GM12878 (cell line): Measurements from ENCODE around the gene SLC20A1. TPM values are rescaled to one million over a fixed set of nuclear protein-coding genes. Genes with fewer than 3 reads are reported as not detected.

Source experiments
- ATAC-seq: fragments of 200-7000 bp; cut with Tn5 transposase; 3 replicates; pipeline ENCODE4 v1.9.1; 2020; ENCODE audit warnings: mild to moderate bottlenecking, moderate library complexity
- BruUV-seq: library from RNA; stranded (reverse); fragments of 400-500 nt; replicated peaks from 2 replicates; lab custom pipeline; 2021; lab: Mats Ljungman, UMichigan
- CTCF ChIA-PET: fragments of 300-600 bp; sonication (Branson Sonifier 250); formaldehyde crosslinking; extraction: SDS; loops from one replicate; lab custom pipeline; 2021; ENCODE audit warnings: inconsistent platforms; lab: Yijun Ruan, JAX
- POLR2A ChIA-PET: fragments of 350-600 bp; formaldehyde crosslinking; extraction: SDS; loops from one replicate; lab custom pipeline; 2021; ENCODE audit warnings: inconsistent platforms; lab: Charles Lee
- RAD21 ChIA-PET: fragments of 300-600 bp; sonication (Branson Sonifier 250); formaldehyde crosslinking; loops from one replicate; lab custom pipeline; 2023; ENCODE audit warnings: antibody characterized with exemption; ENCODE audit not compliant: unreplicated experiment; lab: Charles Lee
- SMC1A ChIA-PET: fragments of 300-600 bp; sonication (Branson Sonifier 250); formaldehyde crosslinking; loops from one replicate; lab custom pipeline; 2023; ENCODE audit not compliant: unreplicated experiment, uncharacterized antibody; lab: Charles Lee
- DNase-seq: peaks from one replicate; pipeline ENCODE4 v3.0.0-alpha.2; 2011; ENCODE audit warnings: low read depth, low spot score
- FAIRE-seq: peaks from 3 replicates; lab custom pipeline; 2011; peaks lifted over from hg19 to GRCh38; lab: Jason Lieb, UNC
- H2AFZ ChIP-seq: 2 replicates; pipeline ENCODE4 v1.6.0; 2011; ENCODE audit warnings: low read depth, low read length, control low read depth; ENCODE audit not compliant: control insufficient read depth
- H3K27ac ChIP-seq: 2 replicates; pipeline ENCODE4 v1.5.1; 2011; ENCODE audit warnings: control low read depth; ENCODE audit not compliant: control insufficient read depth, insufficient read depth
- H3K27me3 ChIP-seq, 2 experiments: replicated peaks in 1 of 2; 2 replicates each; pipeline versions ENCODE4 v1.6.0 to v1.6.1; 2011; ENCODE audit warnings: low read length in 1 of 2; ENCODE audit not compliant: control insufficient read depth in 2 of 2, insufficient read depth in 2 of 2
- H3K36me3 ChIP-seq, 2 experiments: 2 replicates each; pipeline ENCODE4 v1.5.1; 2011; ENCODE audit warnings: low read length in 1 of 2; ENCODE audit not compliant: control insufficient read depth in 2 of 2, insufficient read depth in 2 of 2
- H3K4me1 ChIP-seq: 2 replicates; pipeline ENCODE4 v1.6.1; 2011; ENCODE audit warnings: mild to moderate bottlenecking, low read length, moderate library complexity, mixed read lengths; ENCODE audit not compliant: control insufficient read depth, insufficient read depth
- H3K4me2 ChIP-seq: 2 replicates; pipeline ENCODE4 v1.6.0; 2011; ENCODE audit warnings: control low read depth; ENCODE audit not compliant: control insufficient read depth, insufficient read depth
- H3K4me3 ChIP-seq: fragments of 200-600 bp; sonication (generic); 2 replicates; pipeline ENCODE4 v1.5.1; 2016
- H3K79me2 ChIP-seq: 2 replicates; pipeline ENCODE4 v1.6.0; 2011; ENCODE audit warnings: low read length; ENCODE audit not compliant: control insufficient read depth, insufficient read depth
- H3K9ac ChIP-seq: 2 replicates; pipeline ENCODE4 v1.8.0; 2011; ENCODE audit warnings: low read length, control low read depth, mixed read lengths; ENCODE audit not compliant: control insufficient read depth, insufficient read depth
- H3K9me3 ChIP-seq: replicated peaks from 3 replicates; pipeline ENCODE4 v1.5.1; 2011; ENCODE audit warnings: mild to moderate bottlenecking, low read length; ENCODE audit not compliant: control insufficient read depth, insufficient read depth
- H4K20me1 ChIP-seq: 2 replicates; pipeline ENCODE4 v1.6.0; 2011; ENCODE audit not compliant: control insufficient read depth, insufficient read depth
- CHD1 ChIP-seq: IDR thresholded peaks from 2 replicates; pipeline ENCODE4 v1.6.1; 2012; ENCODE audit warnings: low read depth, low read length, improper control_type of control experiment
- KDM1A ChIP-seq: fragments of 200-600 bp; sonication (generic); IDR thresholded peaks from 2 replicates; pipeline ENCODE4 v1.6.1; 2016; ENCODE audit warnings: borderline replicate concordance
- RFX5 ChIP-seq: IDR thresholded peaks from 2 replicates; pipeline ENCODE4 v1.6.1; 2011; ENCODE audit warnings: low read depth, low read length, improper control_type of control experiment
- in situ Hi-C: fragments of 300-500 bp; cut with MboI; formaldehyde crosslinking; loops from 9 replicates; pipeline ENCODE4 v1.14.3; 2018; ENCODE audit warnings: mixed read lengths
- intact Hi-C: fragments of 100-400 bp; cut with micrococcal nuclease; formaldehyde crosslinking; loops from one replicate; pipeline ENCODE4 v1.14.2; 2022; ENCODE audit not compliant: unreplicated experiment
- polyA plus RNA-seq, 11 experiments: library from polyadenylated mRNA; depleted of rRNA in 4 of 11; unstranded in 6 of 11; stranded (reverse) in 5 of 11; fragments of >200 nt; fragmentation: Nextera tagmentation in 4 of 11; fragmentation: Illumina TruSeq in 1 of 11; extraction: Ambion mirVana in 4 of 11; extraction: Trizol in 1 of 11; gene quantifications; 1 replicate in 1 of 11; 2 replicates in 10 of 11; pipeline versions ENCODE4 v1.2.1 to v1.2.3, GENCODE V29; 2011 to 2016; ENCODE audit warnings: inconsistent platforms in 2 of 11, missing spikeins in 2 of 11, low read depth in 1 of 11
- total RNA-seq, 4 experiments: library from RNA; depleted of rRNA in 3 of 4; stranded (reverse); fragments of >200 nt in 3 of 4; fragmentation: Illumina TruSeq in 1 of 4; extraction: Trizol in 1 of 4; gene quantifications; 2 replicates each; pipeline versions ENCODE4 v1.2.1 to v1.2.3, GENCODE V29; 2013 to 2021
- TF ChIP-seq, protein P1 (sequence below): fragments of 450-650 bp; IDR thresholded peaks from 2 replicates; pipeline ENCODE4 v1.6.1; 2017; ENCODE audit warnings: mild to moderate bottlenecking, low read depth, inconsistent platforms; ENCODE audit not compliant: poor library complexity, severe bottlenecking

The SLC20A1 gene
- total and polyA plus RNA-seq, 10 of the 15 experiments (the other 5 are each of a cell fraction or from before 2014, with no cell fraction given): 21.2 to 59.1 (median 43.2) TPM

DNA sequence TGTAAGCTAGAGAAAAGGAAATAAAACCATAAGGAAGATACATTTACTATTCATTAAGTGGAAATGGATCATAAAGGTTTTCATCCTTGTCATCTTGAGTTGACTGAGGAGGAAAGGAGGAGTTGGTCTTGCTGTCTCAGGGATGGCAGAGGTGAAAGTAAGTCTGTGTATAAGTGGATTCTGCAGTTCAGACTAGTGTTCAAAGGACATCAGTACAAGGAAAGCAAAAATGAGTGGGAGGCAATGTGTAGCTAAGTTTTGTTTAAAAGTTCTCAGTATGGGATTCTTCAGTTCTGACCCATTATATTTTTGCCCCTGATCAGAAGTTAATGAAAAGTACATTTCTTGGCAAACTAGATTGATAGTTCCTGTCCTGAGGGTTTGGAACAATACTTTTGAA, 18.9 kb downstream of the SLC20A1 start:
- peaks cover 2 to 19% of the 10 kb centered on the region in 2 experiments for H3K36me3 ChIP-seq

More for the DNA sequence above, 18.9 kb downstream of the SLC20A1 start:
- Histone ChIP-seq H3K4me2 (no peak overlapping the region), H3K27ac (no peak overlapping the region)
- DNase-seq: no peak
- ChIA-PET SMC1A (interaction anchor here (0.6 to 3.7 kb wide), 4 partner anchors 8 to 61 kb away, joined by 3 to 14 read pairs (median 4); no protein-coding TSS in a partner anchor), CTCF (interaction anchor here (1.2 to 1.7 kb wide), 3 partner anchors 19 to 27 kb away, joined by 4 to 5 read pairs (median 5); no protein-coding TSS in a partner anchor)
- no TSS peak for BruUV-seq
- TF ChIP-seq RFX5: no peak
- no peak for TF ChIP-seq KDM1A
- TF ChIP-seq, protein P1, sequence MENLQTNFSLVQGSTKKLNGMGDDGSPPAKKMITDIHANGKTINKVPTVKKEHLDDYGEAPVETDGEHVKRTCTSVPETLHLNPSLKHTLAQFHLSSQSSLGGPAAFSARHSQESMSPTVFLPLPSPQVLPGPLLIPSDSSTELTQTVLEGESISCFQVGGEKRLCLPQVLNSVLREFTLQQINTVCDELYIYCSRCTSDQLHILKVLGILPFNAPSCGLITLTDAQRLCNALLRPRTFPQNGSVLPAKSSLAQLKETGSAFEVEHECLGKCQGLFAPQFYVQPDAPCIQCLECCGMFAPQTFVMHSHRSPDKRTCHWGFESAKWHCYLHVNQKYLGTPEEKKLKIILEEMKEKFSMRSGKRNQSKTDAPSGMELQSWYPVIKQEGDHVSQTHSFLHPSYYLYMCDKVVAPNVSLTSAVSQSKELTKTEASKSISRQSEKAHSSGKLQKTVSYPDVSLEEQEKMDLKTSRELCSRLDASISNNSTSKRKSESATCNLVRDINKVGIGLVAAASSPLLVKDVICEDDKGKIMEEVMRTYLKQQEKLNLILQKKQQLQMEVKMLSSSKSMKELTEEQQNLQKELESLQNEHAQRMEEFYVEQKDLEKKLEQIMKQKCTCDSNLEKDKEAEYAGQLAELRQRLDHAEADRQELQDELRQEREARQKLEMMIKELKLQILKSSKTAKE: no peak
- no peak for TF ChIP-seq CHD1
- TF ChIP-seq, all 136 proteins: peak for 0
- RAD21 ChIA-PET: no interaction called here
- H3K27me3 ChIP-seq: no peaks in the 10 kb centered on the region
- no peak overlapping the region for H3K4me3 ChIP-seq
- no peak for ATAC-seq
- H3K9me3 ChIP-seq: no peaks in the 10 kb centered on the region
- in situ Hi-C loops: no loop called here
- H3K4me1 ChIP-seq: no peaks in the 10 kb centered on the region
- intact Hi-C loops: no loop called here
- H4K20me1 ChIP-seq: no peaks in the 10 kb centered on the region
- FAIRE-seq: no peak
- POLR2A ChIA-PET: no interaction called here
- no peak overlapping the region for H2AFZ ChIP-seq
- H3K79me2 ChIP-seq: peaks cover 3% of the 10 kb centered on the region
- no peak overlapping the region for H3K9ac ChIP-seq
